HG03095 (cell line): ENCODE measurements around the gene CTXND1.

Experiments
- ATAC-seq: cut with Tn5 transposase; IDR thresholded peaks from one replicate; pipeline ENCODE4 v1.9.1; 2021; ENCODE audit warnings: moderate library complexity; ENCODE audit not compliant: unreplicated experiment

CTXND1 gene

GRCh38 chr15:80259942-80260510, 8.0 kb upstream of the CTXND1 start:
- ATAC-seq: no peak

DNA sequence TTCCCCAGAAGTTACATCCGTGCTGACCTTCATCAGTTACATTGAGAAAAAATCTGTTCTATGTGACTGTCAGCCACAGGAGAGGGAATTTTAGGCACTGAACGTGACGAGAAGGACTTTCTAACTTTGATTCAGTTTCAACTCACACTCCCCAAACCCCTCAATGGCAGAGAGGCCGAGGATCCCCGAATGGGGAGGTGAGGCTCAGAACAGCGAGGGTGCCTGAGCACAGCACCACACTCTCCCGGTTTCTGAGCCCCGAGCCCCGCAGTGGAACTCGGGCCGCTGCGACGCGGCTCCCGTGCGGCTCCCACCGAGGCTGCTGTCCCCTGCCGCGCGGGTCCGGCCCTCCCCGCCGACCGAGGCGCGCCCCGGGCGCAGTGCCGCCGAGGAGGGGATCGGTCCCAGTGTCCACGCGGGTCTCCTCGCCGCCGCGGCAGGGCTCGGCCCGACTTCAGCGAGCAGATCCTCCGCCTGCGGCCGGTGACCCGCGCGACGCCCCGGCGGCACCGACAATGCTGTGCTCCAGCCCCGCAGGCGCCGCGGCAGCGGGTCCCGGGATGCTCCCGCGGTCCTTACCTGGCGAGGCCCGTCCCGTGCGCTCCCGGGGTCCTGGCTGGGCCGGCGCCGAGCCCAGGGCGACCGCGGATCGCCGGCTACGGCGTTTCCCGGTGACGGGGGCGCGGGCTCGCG, 439 bp downstream of the CTXND1 start:
- no peak for ATAC-seq

- no peak for ATAC-seq
Observed at GRCh38 chr15:80250614-80251427, 1.2 kb downstream of the CTXND1 start.

- ATAC-seq: no peak
Observed at GRCh38 chr15:80249973-80250372, 2.0 kb downstream of the CTXND1 start.

GRCh38 chr15:80247320-80247719, 4.7 kb downstream of the CTXND1 start:
- ATAC-seq: no peak

GRCh38 chr15:80246425-80246894, 5.6 kb downstream of the CTXND1 start:
- ATAC-seq: no peak

DNA sequence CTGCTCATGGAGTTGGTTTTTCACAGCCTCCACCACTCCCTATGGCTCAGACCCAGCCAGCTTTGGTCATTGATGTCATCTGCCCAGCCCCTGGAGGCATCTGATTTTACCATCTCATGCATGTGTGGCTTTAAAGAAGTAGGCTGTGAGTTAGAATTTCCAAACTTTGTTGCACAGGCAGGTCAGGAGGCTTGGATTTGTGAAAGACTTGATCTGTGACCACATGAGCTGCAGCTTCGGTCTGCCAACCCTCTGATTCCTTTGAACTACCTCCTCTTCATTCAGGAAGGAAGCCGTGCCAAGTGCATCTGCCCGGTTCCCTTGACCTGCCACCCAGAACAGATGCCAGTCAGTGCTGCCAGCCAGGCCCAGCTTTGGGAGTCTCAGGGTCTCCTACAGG, 9.2 kb downstream of the CTXND1 start:
- ATAC-seq: no peak

GRCh38 chr15:80242132-80242769, 9.8 kb downstream of the CTXND1 start:
- ATAC-seq: no peak

DNA sequence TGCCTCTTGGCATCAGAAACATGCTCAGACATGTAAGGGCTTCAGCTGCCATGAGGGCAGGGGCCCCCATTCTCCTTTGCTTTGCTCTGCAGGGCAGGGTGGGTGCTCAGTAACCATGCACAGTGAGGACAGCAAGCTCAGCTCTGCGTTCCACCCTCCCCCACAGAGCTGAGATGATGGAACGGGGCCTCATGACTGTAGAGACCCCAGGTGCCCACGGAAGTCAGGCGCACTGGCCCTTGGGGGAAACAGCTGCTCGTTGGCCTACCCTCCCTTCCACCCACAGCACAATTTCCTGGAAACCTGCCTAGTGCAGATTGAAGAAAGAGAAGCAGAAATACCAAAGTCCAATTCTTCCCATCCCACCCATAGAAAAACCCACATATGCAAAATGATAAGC, 10.5 kb downstream of the CTXND1 start:
- no peak for ATAC-seq

GRCh38 chr15:80240276-80240675, 11.7 kb downstream of the CTXND1 start:
- ATAC-seq: no peak

- no peak for ATAC-seq
Observed at GRCh38 chr15:80234883-80235282, 17.1 kb downstream of the CTXND1 start.

- ATAC-seq: no peak
Observed at GRCh38 chr15:80233581-80233980, 18.4 kb downstream of the CTXND1 start.

GRCh38 chr15:80231371-80231770, 20.6 kb downstream of the CTXND1 start:
- ATAC-seq: no peak

DNA sequence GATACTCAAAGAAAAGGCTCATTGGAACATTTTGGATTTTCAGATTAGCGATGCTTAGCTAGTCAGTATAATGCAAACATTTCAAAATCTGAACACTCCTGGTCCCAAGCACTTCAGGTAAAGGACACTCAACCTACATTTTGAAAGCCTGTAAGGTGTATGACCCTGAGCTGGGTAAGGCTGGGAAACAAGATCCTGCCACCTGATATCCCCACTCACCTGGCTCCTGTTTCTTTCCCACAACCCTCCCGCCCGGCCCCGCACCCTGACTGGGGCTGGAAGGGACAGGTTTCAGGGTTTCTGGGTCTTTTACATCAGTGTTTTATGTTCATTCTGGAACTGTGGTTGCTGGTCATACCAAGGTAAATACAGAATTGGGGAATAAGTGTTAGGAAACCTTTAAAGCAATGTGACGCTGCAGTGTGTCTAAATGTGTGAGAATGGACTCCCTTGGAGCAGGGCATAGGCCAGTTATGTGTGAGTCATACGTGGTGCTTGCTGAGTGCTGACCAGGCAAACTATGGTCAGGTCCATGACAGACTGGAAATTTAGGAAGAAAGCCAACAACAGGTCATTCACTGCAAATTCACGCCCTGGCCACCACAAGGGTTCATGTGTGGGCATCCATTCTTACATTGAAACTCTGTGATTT, 22.9 kb downstream of the CTXND1 start:
- no peak for ATAC-seq

DNA sequence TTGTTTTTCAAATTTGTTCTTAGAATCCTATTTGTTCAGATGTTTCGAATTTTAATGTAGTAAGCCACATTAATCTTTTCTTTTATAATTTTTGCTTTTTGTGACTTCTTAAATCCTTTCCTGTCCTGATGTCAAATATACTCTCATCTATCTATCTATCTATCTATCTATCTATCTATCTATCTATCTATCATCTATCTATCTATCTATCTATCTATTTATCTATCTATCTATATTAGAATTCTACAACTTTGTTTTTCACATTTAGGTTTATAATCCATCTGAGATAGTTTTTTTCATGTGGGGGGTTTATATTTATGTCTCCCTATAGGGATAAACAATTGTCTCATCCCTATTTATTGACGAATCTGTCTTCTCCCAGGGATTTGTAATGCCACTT, 32.1 kb downstream of the CTXND1 start:
- ATAC-seq: no peak

DNA sequence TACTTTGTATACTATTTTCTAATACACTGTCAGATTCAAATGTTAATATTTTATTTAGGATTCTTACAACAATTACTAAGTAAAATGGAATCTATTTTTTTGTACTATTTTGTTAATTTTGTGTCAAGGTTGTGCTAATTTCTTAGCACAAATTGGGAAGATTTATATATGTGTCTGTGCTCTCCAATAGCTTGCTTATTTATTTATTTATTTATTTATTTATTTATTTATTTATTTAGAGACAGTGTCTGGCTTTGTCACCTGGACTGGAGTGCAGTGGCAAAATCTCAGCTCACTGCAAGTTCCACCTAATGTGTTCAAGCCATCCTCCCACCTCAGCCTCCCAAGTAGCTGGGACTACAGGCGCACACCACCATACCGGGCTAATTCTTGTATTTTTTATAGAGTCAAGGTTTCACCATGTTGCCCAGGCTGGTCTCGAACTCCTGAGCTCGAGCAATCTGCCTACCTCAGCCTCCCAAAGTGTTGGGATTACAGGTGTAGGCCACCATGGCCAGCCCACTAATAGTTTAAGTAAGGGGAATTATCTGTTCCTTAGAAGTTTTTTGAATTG, 34.6 kb downstream of the CTXND1 start:
- no peak for ATAC-seq

GRCh38 chr15:80216911-80217310, 35.1 kb downstream of the CTXND1 start:
- ATAC-seq: no peak

- ATAC-seq: no peak
Observed at GRCh38 chr15:80216141-80216540, 35.9 kb downstream of the CTXND1 start.

DNA sequence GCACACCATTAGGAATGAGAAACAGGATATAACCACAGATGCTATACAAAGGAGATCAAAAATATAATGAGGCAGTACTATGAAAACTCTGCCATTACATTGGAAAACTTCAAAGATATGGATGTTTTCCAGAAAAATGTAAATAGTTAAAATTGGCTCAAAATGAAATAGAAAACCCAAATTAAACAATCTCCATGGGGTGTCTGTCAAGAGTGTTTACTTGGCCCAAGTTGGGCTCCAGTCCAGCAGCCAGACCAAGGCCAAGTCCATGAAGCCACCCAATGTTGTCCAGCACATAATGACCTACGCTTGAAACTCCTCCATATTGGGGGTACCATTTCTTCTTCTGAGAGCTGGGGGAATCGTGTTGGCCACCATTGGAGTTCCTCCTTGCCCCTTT, 37.1 kb downstream of the CTXND1 start:
- no peak for ATAC-seq

DNA sequence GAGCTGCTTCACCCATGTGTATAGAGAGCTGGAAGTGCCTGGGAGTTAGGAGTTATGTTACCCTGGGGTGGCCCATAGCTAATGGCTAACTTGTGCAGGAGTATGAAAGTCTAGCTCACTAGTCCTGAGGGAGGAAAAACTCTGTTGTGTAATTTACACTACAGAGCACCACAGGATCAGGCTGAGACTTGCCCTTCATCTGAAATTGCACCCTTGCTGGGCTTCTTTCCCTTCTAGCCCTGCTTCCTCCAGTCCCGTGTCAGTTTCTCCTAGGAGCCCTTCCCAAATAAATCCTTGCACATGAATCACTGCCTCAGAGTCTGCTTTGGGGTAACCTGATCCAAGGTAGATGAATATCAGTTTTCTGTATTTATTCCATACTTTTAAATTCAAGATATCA, 40.0 kb downstream of the CTXND1 start:
- ATAC-seq: no peak
